SW480 (cell line): Measurements from ENCODE around the gene RPN2.

Experiments used
- DNase-seq: peaks from one replicate; pipeline ENCODE4 v3.0.0-alpha.2; 2016; ENCODE audit warnings: low spot score

RPN2 gene

GRCh38 chr20:37218976-37219375 lies 39.8 kb downstream of the RPN2 start:
- DNase-seq, result no peak

- no peak for DNase-seq
These were observed 40.9 kb downstream of the RPN2 start for GRCh38 chr20:37219751-37220668.

- no peak for DNase-seq
These were observed 41.6 kb downstream of the RPN2 start for GRCh38 chr20:37220731-37221130.

- DNase-seq, result no peak
These were observed 43.0 kb downstream of the RPN2 start for GRCh38 chr20:37222086-37222485.

- DNase-seq, result no peak
These were observed 43.9 kb downstream of the RPN2 start for GRCh38 chr20:37223053-37223452.

GRCh38 chr20:37225146-37225545 lies 46.0 kb downstream of the RPN2 start:
- no peak for DNase-seq

GRCh38 chr20:37226889-37227288 lies 47.8 kb downstream of the RPN2 start:
- no peak for DNase-seq

- no peak for DNase-seq
These were observed 49.0 kb downstream of the RPN2 start for GRCh38 chr20:37228082-37228481.

- DNase-seq, result no peak
These were observed 49.5 kb downstream of the RPN2 start for GRCh38 chr20:37228656-37229055.

- DNase-seq, result no peak
These were observed 50.2 kb downstream of the RPN2 start for GRCh38 chr20:37229357-37229756.

GRCh38 chr20:37230200-37230599 lies 51.1 kb downstream of the RPN2 start:
- no peak for DNase-seq

- DNase-seq, result no peak
These were observed 53.0 kb downstream of the RPN2 start for GRCh38 chr20:37231947-37232630.

GRCh38 chr20:37233548-37234253 lies 54.6 kb downstream of the RPN2 start:
- DNase-seq, result no peak

- DNase-seq, result no peak
These were observed 55.1 kb downstream of the RPN2 start for GRCh38 chr20:37234254-37234581.

- DNase-seq, result no peak
These were observed 55.9 kb downstream of the RPN2 start for GRCh38 chr20:37235065-37235464.

GRCh38 chr20:37236462-37236861 lies 57.3 kb downstream of the RPN2 start:
- DNase-seq, result no peak

GRCh38 chr20:37237656-37238055 lies 58.5 kb downstream of the RPN2 start:
- DNase-seq, result no peak

- no peak for DNase-seq
These were observed 59.3 kb downstream of the RPN2 start for GRCh38 chr20:37238426-37238825.

- no peak for DNase-seq
These were observed 59.9 kb downstream of the RPN2 start for GRCh38 chr20:37238935-37239451.

GRCh38 chr20:37240337-37241067 lies 61.4 kb downstream of the RPN2 start:
- no peak for DNase-seq

GRCh38 chr20:37242503-37242902 lies 63.4 kb downstream of the RPN2 start:
- no peak for DNase-seq
